ENCODE data around the gene POLD1.

Gene POLD1

GRCh38 chr19:50461066-50461875 is 77.1 kb downstream of the POLD1 start:
- H3K4me3 ChIP-seq (replicated peaks; ENCODE audit: low read depth, low read length) = no peak overlapping the region
- TF ChIP-seq CTCF (IDR thresholded peaks at IDR 0.05; ENCODE audit: insufficient read depth, low read length, poor library complexity, severe bottlenecking) = peak; percentile 83
- DNase-seq (ENCODE audit: extremely low read depth, insufficient read length) = peak; percentile 73
- no peaks in the 10 kb centered on the region for H3K27me3 ChIP-seq (replicated peaks; ENCODE audit: control insufficient read depth, insufficient read depth, low read length)
- H3K36me3 ChIP-seq (ENCODE audit: control insufficient read depth, insufficient read depth, low read length) = no peaks in the 10 kb centered on the region

- Histone ChIP-seq H3K4me3 (replicated peaks; ENCODE audit: low read depth, low read length) (no peak overlapping the region), H3K36me3 (ENCODE audit: control insufficient read depth, insufficient read depth, low read length) (no peaks in the 10 kb centered on the region), H3K27me3 (replicated peaks; ENCODE audit: control insufficient read depth, insufficient read depth, low read length) (no peaks in the 10 kb centered on the region)
- no peak for TF ChIP-seq CTCF (IDR thresholded peaks at IDR 0.05; ENCODE audit: insufficient read depth, low read length, poor library complexity, severe bottlenecking)
- DNase-seq (ENCODE audit: extremely low read depth, insufficient read length) = no peak
Measured at GRCh38 chr19:50462970-50463369, 78.8 kb downstream of the POLD1 start.

- no peaks in the 10 kb centered on the region; the same call in 1 of the 2 replicates for H3K27me3 ChIP-seq (replicated peaks; ENCODE audit: control insufficient read depth, insufficient read depth, low read length)
- no peaks in the 10 kb centered on the region for H3K36me3 ChIP-seq (ENCODE audit: control insufficient read depth, insufficient read depth, low read length)
- no peak for TF ChIP-seq CTCF (IDR thresholded peaks at IDR 0.05; ENCODE audit: insufficient read depth, low read length, poor library complexity, severe bottlenecking)
- H3K4me3 ChIP-seq (replicated peaks; ENCODE audit: low read depth, low read length) = no peak overlapping the region
- no peak for DNase-seq (ENCODE audit: extremely low read depth, insufficient read length)
Measured at GRCh38 chr19:50464348-50464747, 80.2 kb downstream of the POLD1 start.

GRCh38 chr19:50465000-50465399 is 80.9 kb downstream of the POLD1 start:
- H3K36me3 ChIP-seq (ENCODE audit: control insufficient read depth, insufficient read depth, low read length) = no peaks in the 10 kb centered on the region
- H3K4me3 ChIP-seq (replicated peaks; ENCODE audit: low read depth, low read length) = no peak overlapping the region
- H3K27me3 ChIP-seq (replicated peaks; ENCODE audit: control insufficient read depth, insufficient read depth, low read length) = no peaks in the 10 kb centered on the region; the same call in 1 of the 2 replicates
- DNase-seq (ENCODE audit: extremely low read depth, insufficient read length) = no peak
- TF ChIP-seq CTCF (IDR thresholded peaks at IDR 0.05; ENCODE audit: insufficient read depth, low read length, poor library complexity, severe bottlenecking) = no peak

- H3K27me3 ChIP-seq (replicated peaks; ENCODE audit: control insufficient read depth, insufficient read depth, low read length) = no peaks in the 10 kb centered on the region; the same call in 1 of the 2 replicates
- no peaks in the 10 kb centered on the region for H3K36me3 ChIP-seq (ENCODE audit: control insufficient read depth, insufficient read depth, low read length)
- DNase-seq (ENCODE audit: extremely low read depth, insufficient read length) = no peak
- H3K4me3 ChIP-seq (replicated peaks; ENCODE audit: low read depth, low read length) = no peak overlapping the region
- no peak for TF ChIP-seq CTCF (IDR thresholded peaks at IDR 0.05; ENCODE audit: insufficient read depth, low read length, poor library complexity, severe bottlenecking)
Measured at GRCh38 chr19:50465986-50466705, 82.0 kb downstream of the POLD1 start.

Data from GM06990 (cell line).